ENCODE data around the gene KCNV2.

GRCh38 chr9:2725126-2725525 is 7.8 kb downstream of the KCNV2 start:
- TF ChIP-seq, protein P1, sequence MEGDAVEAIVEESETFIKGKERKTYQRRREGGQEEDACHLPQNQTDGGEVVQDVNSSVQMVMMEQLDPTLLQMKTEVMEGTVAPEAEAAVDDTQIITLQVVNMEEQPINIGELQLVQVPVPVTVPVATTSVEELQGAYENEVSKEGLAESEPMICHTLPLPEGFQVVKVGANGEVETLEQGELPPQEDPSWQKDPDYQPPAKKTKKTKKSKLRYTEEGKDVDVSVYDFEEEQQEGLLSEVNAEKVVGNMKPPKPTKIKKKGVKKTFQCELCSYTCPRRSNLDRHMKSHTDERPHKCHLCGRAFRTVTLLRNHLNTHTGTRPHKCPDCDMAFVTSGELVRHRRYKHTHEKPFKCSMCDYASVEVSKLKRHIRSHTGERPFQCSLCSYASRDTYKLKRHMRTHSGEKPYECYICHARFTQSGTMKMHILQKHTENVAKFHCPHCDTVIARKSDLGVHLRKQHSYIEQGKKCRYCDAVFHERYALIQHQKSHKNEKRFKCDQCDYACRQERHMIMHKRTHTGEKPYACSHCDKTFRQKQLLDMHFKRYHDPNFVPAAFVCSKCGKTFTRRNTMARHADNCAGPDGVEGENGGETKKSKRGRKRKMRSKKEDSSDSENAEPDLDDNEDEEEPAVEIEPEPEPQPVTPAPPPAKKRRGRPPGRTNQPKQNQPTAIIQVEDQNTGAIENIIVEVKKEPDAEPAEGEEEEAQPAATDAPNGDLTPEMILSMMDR (IDR thresholded peaks at IDR 0.05) = no peak
- no peak for TF ChIP-seq EZH2 (IDR thresholded peaks at IDR 0.05; ENCODE audit: borderline replicate concordance, insufficient read depth, low read depth, low read length, poor library complexity, severe bottlenecking)

Measured in B cell (primary cell).